T-helper 2 cell treated with Interferon-gamma antibody and Interleukin-4, amounts not matched to agents 100 ng/mL and 5 ng/mL, for 36 hours (primary cell): ENCODE data around the gene C10orf62. TPM values are rescaled to one million over a fixed set of nuclear protein-coding genes. Genes with fewer than 3 reads are reported as not detected.
"Not testable (repeated sequence)": the region's sequence is repeated elsewhere in the genome, so short reads cannot be mapped to it uniquely, and the experiment has no call there.

Source experiments
- intact Hi-C: fragments of 100-400 bp; cut with micrococcal nuclease; formaldehyde crosslinking; loops from one replicate; pipeline ENCODE4 v1.15.1; 2023
- total RNA-seq: library from RNA; stranded (reverse); gene quantifications from 2 replicates; pipeline ENCODE4 v1.2.3, GENCODE V29; 2022

C10orf62 gene
- total RNA-seq, 1 donor from 2014 or later, result not detected

DNA sequence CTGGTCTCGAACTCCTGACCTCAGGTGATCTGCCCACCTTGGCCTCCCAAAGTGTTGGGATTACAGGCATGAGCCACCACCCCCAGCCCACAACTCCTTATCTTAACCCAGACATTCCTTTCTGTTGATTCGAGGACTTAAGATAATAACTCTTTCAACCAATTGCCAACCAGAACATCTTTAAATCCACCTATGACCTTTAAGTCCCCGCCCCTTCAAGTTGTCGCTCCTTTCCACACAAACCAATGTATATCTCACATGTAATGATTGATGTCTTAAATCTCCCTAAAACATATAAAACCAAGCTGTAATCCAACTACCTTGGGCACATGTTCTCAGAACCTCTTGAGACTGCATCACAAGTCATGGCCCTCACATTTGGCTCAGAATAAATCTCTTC lies 24.7 kb upstream of the C10orf62 start:
- intact Hi-C loops, result no loop called here

DNA sequence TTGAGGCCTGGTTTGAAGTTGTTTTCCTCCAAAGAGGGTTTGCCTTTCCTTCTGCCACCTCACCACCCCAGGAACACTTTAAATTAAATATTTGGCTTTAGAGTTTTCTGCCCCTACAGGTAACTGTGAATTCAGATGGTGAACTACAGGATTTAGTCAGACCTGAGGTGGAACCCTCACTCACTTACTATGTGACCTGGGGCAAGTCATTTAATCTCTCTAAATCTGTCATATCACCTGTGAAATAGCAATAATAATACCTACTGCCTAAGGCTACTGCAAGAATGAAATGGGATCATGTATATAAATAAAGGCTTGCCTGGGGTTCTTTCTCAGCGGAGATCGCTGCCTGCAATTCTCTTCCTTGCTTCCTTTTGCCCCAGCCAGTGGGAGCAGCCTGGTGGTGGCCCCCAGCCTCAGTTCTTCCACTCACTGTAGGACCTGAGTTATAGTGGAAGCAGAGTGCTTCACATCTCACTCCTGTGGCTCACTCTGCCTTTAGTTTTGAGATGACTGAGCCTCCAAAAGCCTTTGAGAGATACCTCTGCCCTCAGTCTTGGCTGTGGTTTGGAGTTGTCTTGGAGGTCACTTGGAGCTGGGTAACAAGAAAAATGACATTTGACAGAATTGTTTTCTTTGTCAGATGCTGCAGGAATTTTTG lies 23.1 kb upstream of the C10orf62 start:
- intact Hi-C loops, result no loop called here

DNA sequence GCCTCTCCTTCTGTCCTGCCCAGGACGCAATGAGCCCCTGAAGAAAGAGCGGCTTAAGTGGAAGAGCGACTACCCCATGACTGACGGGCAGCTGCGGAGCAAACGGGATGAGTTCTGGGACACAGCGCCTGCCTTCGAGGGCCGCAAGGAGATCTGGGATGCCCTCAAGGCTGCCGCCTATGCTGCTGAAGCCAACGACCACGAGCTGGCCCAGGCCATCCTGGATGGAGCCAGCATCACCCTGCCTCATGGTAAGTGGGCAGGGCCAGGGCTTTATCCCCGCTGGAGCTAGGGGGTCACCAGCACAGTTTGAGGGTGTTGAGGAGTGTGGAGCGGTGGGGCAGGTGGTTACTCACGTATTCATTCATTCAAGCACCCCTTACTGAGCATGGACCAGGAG lies 21.6 kb upstream of the C10orf62 start:
- intact Hi-C loops, result no loop called here

DNA sequence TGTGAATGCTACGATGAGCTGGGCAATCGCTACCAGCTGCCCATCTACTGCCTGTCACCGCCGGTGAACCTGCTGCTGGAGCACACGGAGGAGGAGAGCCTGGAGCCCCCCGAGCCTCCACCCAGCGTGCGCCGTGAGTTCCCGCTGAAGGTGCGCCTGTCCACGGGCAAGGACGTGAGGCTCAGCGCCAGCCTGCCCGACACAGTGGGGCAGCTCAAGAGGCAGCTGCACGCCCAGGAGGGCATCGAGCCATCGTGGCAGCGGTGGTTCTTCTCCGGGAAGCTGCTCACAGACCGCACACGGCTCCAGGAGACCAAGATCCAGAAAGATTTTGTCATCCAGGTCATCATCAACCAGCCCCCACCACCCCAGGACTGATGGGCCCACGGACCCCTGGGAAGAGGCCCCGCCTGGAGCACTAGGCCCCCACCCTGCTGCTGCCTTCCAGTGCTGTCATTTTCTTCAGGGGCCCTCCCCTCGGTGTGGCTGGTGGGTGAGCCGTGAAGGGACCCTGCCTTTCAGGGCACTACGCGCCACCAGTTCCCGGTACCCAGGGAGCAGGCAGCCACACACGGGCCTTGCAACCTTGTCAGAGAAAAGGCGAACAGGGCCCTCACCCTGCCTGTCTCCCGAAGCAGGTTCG lies 19.3 kb upstream of the C10orf62 start:
- intact Hi-C loops, result loop anchor here (5.0 kb wide), 1 partner anchor 162 kb away; no protein-coding TSS in a partner anchor

DNA sequence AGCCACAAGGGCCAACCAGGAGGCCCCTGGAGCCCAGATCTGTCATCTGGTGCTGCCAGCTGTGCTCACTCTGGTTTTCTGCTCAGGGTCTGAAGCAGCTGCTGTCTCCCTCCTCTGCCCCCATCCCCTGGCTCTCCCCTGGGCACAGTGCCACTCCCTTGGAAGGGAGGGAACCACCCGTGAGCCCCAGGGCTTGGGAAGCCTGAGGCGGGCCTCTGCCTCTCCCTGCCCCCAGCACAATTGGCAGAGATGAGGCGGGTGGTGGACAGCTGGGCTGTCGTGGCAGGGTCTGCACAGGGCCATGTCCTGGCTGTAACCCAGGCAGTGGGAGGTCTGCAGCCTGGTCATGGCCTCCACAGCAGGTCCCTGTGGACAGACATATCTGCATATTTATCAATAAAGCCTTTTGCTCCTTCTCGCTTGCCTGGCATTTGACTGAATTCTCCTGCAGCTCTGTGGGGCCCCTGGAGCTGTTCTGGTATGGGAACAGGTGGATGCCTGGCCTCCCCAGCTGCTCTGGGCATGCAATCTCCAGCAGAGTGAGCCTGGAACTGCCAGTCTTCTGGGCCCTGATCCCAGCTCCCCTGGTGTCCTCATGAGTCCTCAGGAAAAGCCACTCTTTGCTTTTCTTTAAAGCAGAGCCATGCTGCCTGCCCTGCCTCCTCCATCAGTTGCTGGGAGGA lies 18.6 kb upstream of the C10orf62 start:
- intact Hi-C loops, result loop anchor here (5.0 kb wide), 1 partner anchor 161 kb away; no protein-coding TSS in a partner anchor

DNA sequence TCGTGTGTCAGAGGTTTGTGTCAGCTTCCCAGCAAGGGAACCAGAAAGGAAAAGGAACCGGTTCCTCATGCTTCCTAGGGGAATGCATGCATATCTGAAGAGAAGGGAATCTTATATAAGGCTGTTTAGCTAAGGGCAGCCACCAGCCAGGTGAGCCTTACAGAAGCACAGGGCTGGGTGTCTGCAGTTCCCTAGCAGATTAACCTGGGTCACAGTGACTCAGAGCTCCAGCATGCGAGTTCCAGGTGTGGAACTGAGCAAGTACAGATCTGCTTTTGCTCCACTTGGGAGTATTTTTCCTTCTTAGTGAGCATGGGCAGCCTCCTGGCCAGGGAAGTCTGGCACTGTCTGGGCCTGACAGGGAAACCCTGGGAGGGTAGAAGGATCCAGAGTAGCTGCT lies 17.9 kb upstream of the C10orf62 start:
- intact Hi-C loops, result loop anchor here (1.0 to 5.0 kb wide), 2 partner anchors 41 to 161 kb away; no protein-coding TSS in a partner anchor

DNA sequence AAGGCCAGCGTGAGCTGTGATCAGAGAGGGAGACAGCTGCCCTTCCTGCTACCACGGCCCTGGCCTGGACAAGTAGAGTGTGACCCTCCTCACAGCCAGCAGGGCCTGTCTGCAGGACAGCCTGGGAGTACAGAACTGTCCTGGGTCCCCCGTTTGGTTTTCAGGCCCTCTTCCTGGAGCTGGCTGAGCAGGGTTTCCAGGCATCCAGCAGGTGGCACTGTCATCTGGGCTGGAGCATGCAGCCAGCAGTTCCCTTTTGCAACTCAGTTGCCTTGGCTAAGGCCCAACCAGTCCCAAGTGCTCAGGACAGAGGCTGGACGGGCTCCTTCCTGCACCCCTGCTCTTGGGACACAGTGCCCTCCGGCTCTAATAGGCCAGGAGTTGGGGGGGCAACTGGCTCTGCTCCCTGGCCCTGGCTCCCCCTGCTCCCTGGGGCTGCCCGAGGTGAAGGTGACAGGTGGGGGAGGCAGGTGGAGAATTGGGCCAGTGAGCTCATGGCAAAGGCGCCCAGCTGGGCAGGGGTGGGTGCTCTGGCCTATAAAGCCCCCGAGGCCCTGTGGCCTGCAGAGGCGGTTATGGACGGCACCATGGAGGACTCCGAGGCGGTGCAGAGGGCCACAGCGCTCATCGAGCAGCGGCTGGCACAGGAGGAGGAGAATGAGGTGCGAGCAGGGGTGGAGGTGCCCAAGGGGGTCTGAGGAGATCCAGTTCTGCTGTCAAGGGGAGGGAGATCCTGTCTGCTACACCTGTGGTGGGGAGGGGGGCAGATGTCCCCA lies 17.1 kb upstream of the C10orf62 start, which contains the start of gene ANKRD2:
Gene ANKRD2, plus strand, starts transcription at position 566 of the 776 bp plus-strand sequence. Its CDS starts 10 bp downstream, at position 576.
- intact Hi-C loops, result loop anchor here (1.0 to 5.0 kb wide), 2 partner anchors 40 to 160 kb away; no protein-coding TSS in a partner anchor

DNA sequence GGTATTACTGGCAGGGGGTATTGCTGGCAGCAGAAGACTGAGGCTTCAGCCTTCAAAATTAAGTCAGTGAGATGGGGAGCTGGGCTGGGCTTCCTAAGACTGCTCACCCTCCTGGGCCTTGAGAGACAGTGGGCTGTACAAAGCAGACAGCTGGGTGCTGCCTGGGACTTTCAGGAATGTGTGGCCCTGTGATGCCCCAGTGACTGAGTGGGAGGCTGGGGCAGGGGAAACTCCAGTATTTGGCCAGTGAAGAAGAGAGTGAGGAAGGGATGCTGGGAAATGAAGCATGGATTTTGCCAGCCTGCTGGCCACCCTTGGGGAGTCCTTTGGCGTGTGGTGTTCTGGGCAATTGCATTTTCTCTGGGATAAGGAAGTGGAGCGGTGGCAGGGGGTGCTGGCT lies 16.5 kb upstream of the C10orf62 start:
- intact Hi-C loops, result loop anchor here (5.0 kb wide), 1 partner anchor 159 kb away; no protein-coding TSS in a partner anchor

GRCh38 chr10:97573672-97574071 lies 15.8 kb upstream of the C10orf62 start:
- intact Hi-C loops, result loop anchor here (5.0 kb wide), 1 partner anchor 159 kb away; no protein-coding TSS in a partner anchor

DNA sequence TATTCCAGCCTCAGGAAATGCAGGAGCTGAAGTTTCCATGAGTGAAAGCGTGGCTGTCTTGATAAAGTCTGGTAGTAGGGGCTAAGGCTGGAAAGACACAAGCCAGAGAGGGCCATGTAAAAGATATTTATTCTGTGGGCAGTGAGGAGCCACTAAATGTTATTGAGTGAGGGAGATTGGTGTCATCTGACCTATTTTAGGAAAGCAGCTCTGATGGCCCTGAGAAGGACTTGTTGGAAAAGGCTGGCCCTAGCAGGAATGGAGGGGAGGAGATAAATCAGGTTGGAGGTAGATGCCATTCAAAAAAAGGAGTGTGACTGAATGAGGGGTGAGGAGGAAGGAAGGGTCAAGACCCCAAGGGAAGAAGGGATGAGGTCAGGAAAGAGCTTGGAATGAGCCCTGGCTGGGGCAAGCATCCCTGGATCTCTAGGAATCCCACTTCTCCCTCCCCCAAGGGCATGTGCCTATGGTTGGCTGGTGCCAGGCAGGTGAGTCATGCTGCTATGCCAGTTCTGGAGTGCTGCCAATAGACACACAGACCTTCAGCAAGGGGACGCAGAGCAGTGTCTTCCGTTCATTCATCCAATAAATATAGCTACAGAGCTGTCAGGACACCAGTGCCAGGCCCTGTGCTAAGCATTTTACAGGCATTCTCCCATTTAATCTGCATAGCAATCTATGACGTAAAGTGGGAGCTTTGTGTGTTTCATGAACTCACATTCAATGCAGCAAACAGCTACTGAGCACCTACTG lies 15.0 kb upstream of the C10orf62 start:
- intact Hi-C loops, result loop anchor here (5.0 kb wide), 1 partner anchor 158 kb away; no protein-coding TSS in a partner anchor

- intact Hi-C loops, result no loop called here
Measured at GRCh38 chr10:97575127-97575668, 14.3 kb upstream of the C10orf62 start.

GRCh38 chr10:97576487-97576886 lies 13.0 kb upstream of the C10orf62 start:
- intact Hi-C loops, result not testable (repeated sequence)

DNA sequence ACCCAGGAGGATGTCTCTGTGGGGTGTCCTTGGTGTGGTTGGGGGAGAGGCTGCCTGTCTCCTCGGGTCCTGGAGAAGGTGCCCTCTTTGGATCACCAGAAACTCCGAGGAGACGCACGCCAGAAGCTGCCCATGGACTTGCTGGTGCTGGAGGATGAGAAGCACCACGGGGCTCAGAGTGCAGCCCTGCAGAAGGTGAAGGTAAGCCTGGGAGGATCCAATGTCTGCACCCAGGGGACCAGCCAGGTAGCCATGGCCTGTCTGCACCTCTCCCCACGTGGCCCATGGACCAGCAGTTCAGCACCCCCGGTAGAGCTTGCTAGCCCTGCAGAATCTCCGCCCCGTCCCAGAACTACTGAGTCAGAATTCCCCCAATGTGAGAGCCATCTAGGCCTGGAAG lies 11.8 kb upstream of the C10orf62 start:
- intact Hi-C loops, result no loop called here

DNA sequence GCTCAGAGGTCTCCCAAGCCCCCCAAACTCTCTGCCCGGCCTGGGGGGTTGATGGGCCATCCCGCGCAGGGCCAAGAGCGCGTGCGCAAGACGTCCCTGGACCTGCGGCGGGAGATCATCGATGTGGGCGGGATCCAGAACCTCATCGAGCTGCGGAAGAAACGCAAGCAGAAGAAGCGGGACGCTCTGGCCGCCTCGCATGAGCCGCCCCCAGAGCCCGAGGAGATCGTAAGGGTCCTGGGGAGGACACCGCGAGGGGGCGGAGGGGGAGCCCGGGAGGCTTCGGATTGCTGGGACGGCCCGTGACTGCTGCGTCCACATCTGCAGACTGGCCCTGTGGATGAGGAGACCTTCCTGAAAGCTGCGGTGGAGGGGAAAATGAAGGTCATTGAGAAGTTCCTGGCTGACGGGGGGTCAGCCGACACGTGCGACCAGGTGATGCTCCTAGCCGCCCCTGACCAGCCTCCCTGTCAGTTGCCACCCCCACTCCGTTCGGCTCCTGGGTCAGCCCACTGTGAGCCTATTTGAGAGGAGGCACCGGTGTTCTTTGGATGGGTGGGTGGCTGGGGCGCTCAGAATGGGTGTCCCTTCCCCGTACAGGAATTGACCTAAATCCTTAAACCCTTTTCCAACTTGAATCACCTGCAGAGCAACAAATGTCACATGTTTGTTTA lies 11.2 kb upstream of the C10orf62 start:
- intact Hi-C loops, result no loop called here

GRCh38 chr10:97580421-97581367 lies 8.8 kb upstream of the C10orf62 start:
- intact Hi-C loops, result no loop called here

- intact Hi-C loops, result no loop called here
Measured at GRCh38 chr10:97582169-97582568, 7.4 kb upstream of the C10orf62 start.

GRCh38 chr10:97583476-97583875 lies 6.0 kb upstream of the C10orf62 start:
- intact Hi-C loops, result no loop called here

GRCh38 chr10:97584060-97584797 lies 5.3 kb upstream of the C10orf62 start, which contains the start of gene HOGA1:
TSS of gene HOGA1 (plus strand) at chr10:97584389. CDS start at chr10:97584704, 315 bp downstream.
- intact Hi-C loops, result no loop called here
